Activated CD8-positive, alpha-beta memory T cell treated with anti-CD3 and anti-CD28 coated beads for 4 hours (primary cell): Measurements from ENCODE around the gene NRBF2.
"Not testable (repeated sequence)": the region's sequence is repeated elsewhere in the genome, so short reads cannot be mapped to it uniquely, and the experiment has no call there.

Experiments
- DNase-seq, 2 donors: peaks; one replicate each; pipeline ENCODE4 v3.0.0-alpha.2; 2020; ENCODE audit warnings: low read depth in 2 of 2

Gene NRBF2

GRCh38 chr10:63116452-63117072 is 16.6 kb upstream of the NRBF2 start:
- DNase-seq, result no peak

- DNase-seq, result no peak
These were observed 14.1 kb upstream of the NRBF2 start for GRCh38 chr10:63119041-63119440.

- DNase-seq, result no peak
These were observed 12.6 kb upstream of the NRBF2 start for GRCh38 chr10:63120554-63120953.

DNA sequence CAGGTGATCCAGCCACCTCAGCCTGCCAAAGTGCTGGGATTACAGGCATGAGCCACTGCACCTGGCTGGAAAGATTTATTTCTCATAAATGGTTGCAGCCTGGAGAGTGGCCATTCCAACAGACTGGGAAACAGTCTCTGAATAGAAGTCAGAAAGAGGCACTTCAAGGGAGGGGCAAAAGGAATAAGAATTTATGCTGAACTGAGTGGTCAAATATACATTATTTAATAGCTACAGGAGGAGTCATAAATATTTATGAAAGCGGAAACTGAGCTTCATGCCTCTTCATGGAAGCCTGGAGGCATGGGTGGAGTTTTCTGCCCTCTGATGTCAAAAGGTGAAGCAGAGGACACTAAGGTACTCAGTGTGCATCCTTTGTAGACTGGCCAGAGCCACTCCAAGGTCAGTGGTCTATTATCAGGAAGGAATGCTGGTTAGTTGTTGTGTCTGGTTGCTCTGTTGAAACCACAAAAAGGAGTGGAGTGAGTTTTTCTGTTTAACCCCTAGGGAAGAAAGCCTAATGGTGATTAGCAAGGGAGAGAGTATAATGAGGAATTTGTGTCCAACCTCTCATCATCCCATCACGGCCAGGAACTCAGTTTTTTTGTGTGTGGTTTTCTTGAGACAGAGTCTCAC is 9.3 kb upstream of the NRBF2 start:
- DNase-seq, result no peak

- DNase-seq, result no peak
These were observed 7.7 kb upstream of the NRBF2 start for GRCh38 chr10:63125459-63125858.

DNA sequence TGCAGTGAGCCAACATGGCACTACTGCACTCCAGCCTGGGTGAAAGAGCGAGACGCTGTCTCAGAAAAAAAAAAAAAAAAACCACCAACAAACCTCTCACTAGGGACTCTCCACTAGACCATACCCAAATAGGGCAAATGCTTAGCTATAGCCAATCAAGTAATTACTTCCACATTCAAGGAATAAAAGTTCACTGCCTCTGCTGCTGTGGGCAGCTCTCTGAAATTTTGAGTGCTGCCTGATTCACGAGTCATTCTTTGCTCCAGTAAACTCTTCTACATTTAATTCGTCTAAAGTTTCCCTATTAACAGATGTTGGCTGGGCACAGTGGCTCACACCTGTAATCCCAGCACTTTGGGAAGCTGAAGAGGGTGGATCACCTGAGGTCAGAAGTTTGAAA is 4.7 kb upstream of the NRBF2 start:
- no peak for DNase-seq

DNA sequence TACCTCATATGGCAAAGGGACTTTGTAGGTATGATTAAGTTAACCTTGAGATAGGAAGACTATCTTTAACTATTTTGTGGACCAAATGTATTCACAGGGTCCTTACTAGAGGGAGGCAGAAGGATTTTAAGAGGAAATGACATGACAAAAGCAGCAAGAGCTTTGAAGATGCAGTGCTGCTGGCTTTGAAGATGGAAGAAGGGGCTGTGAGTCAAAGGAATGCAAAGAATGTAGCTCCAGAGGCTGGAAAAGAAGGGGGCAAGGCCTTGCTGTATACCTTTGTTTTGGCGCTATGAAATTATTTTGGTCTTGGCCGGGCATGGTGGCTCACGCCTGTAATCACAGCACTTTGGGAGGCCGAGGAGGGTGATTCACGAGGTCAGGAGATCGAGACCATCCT is 3.2 kb upstream of the NRBF2 start:
- no peak for DNase-seq

GRCh38 chr10:63132651-63133055 is 475 bp upstream of the NRBF2 start:
- no peak for DNase-seq

GRCh38 chr10:63133821-63134557 is 861 bp downstream of the NRBF2 start:
- DNase-seq, result no peak

GRCh38 chr10:63137306-63137705 is 4.2 kb downstream of the NRBF2 start:
- no peak for DNase-seq

DNA sequence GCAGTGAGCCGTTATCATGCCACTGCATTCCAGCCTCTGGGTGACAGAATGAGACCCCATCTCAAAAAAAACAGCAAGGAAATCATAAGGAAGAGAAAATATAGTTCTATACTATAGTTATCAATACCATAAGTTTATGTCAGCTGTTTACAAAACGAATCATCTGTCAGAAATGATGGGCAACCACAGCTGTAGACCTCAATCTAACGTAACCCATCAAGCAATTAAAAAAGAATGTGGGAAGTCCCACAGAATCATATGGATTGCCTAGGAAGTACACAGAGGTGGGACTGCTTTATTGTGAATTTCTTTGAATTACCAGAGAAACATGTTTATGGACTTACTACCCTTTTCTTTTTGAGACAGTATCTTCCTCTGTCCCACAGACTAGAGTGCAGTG is 6.9 kb downstream of the NRBF2 start:
- no peak for DNase-seq

- no peak for DNase-seq
These were observed 9.0 kb downstream of the NRBF2 start for GRCh38 chr10:63142136-63142535.

- no peak for DNase-seq
These were observed 10.9 kb downstream of the NRBF2 start for GRCh38 chr10:63143987-63144386.

GRCh38 chr10:63145782-63146181 is 12.7 kb downstream of the NRBF2 start:
- no peak for DNase-seq

- DNase-seq, result no peak
These were observed 13.4 kb downstream of the NRBF2 start for GRCh38 chr10:63146503-63146902.

- DNase-seq, result no peak
These were observed 17.6 kb downstream of the NRBF2 start for GRCh38 chr10:63150745-63151144.

DNA sequence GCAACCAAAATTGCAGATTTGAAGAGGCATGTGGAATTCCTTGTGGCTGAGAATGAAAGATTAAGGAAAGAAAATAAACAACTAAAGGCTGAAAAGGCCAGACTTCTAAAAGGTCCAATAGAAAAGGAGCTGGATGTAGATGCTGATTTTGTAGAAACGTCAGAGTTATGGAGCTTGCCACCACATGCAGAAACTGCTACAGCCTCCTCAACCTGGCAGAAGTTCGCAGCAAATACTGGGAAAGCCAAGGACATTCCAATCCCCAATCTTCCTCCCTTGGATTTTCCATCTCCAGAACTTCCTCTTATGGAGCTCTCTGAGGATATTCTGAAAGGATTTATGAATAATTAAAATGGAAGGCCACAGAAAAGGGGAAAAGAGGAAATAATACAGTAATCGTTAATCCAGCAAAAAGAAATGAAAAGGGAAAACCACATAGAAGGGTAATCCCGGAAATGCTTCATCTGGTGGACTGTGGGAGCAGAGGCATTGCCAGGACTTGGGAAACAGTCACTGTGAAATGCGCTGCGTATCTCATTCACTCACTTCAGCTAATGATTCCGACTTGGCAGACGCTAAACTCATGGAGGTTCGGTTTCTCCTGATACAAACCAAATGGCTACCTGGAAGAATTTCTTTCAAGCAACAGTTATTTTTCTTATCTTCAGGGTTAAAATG is 20.9 kb downstream of the NRBF2 start:
- not testable (repeated sequence) for DNase-seq

DNA sequence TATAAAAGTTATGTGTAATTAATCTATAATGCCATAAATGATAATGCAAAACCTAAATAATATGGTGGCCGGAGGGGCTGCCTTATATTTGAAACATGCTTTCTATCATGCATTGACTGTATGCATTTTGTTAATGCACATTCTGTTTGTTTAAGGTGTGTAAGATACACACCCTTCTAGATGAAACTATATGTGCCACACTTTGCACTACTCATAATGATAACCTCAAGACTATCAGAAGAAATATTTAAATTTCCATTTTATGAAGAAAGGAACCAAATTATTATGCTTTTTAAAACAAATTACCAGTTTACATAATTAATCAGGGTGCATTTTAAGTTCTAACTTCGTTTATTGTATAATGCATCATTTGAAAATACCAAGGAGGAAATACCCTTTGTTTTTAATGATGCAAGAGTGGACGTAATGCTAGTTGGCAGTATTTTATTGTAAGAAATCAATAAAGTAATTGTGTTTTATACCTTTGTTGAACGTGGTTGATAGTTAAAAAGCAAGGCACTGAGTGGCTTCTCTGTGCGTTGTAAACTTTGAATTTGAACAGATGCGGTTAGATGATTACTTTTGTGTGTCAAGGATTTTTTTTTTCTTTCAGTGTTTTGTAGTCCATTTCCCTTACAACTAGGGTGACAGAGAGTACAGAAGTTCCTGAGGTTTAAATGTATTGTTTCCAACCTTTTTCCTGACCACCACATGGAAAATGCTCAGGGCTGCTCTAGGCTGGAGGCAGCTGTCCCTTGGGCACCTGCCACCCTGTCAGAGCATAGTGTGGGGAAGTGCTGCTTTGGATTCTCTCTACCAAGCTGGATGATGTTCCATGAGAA is 21.6 kb downstream of the NRBF2 start:
- no peak for DNase-seq

GRCh38 chr10:63155388-63156020 is 22.4 kb downstream of the NRBF2 start:
- DNase-seq, result no peak

DNA sequence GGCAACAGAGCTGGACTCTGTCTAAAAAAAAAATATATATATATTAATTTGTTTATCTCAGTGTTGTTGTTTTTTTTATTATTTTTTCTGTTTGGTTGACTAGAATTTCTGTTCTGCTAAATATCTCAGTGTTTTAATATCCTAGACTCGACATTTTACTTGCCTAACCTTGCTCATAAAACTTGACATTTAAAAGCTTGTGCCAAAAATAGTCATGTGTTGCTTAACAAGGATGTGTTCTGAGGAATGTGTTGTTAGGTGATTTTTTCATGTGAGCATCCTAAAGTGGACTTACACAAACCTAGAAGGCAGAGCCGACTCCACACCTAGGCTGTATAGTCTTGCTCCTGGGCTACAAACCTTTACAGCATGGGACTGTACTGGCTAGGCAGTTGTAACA is 23.1 kb downstream of the NRBF2 start:
- no peak for DNase-seq
